Lung (tissue), 12 donors: ENCODE measurements around the gene VSIG10. TPM values are rescaled to one million over a fixed set of nuclear protein-coding genes. Genes with fewer than 3 reads are reported as not detected.
"Not testable (repeated sequence)": the region's sequence is repeated elsewhere in the genome, so short reads cannot be mapped to it uniquely, and the experiment has no call there.

ENCODE experiments used
- ATAC-seq: fragments of 200-7000 bp; cut with Tn5 transposase; one replicate; pipeline ENCODE4 v1.9.1; 2020; ENCODE audit warnings: moderate number of reproducible peaks; ENCODE audit not compliant: insufficient read depth, low FRiP score
- DNase-seq, 3 donors: peaks; one replicate each; pipeline ENCODE4 v3.0.0-alpha.2; 2013 to 2017
- H3K27ac ChIP-seq, 2 donors: one replicate each; pipeline ENCODE4 v1.5.1; 2013; ENCODE audit warnings: mild to moderate bottlenecking in 2 of 2, moderate library complexity in 2 of 2, control low read depth in 1 of 2, inconsistent platforms in 1 of 2, low read depth in 1 of 2, low read length in 1 of 2
- H3K27me3 ChIP-seq, 3 donors: one replicate each; pipeline ENCODE4 v1.5.1; 2013; ENCODE audit warnings: low read length in 2 of 3; ENCODE audit not compliant: control insufficient read depth in 3 of 3, insufficient read depth in 3 of 3
- H3K36me3 ChIP-seq, 4 donors: one replicate each; pipeline ENCODE4 v1.5.1; 2013; ENCODE audit warnings: low read length in 4 of 4, mild to moderate bottlenecking in 1 of 4, moderate library complexity in 1 of 4; ENCODE audit not compliant: control insufficient read depth in 4 of 4, insufficient read depth in 4 of 4
- H3K4me1 ChIP-seq, 5 donors: one replicate each; pipeline ENCODE4 v1.5.1; 2013; ENCODE audit warnings: low read length in 5 of 5, mild to moderate bottlenecking in 2 of 5, moderate library complexity in 1 of 5; ENCODE audit not compliant: control insufficient read depth in 5 of 5, insufficient read depth in 5 of 5
- H3K4me3 ChIP-seq: one replicate; pipeline ENCODE4 v1.5.1; 2013; ENCODE audit warnings: mild to moderate bottlenecking, control low read depth, moderate library complexity
- H3K9ac ChIP-seq, 2 donors: one replicate each; pipeline ENCODE4 v1.5.1; 2013; ENCODE audit warnings: low read length in 2 of 2, control low read depth in 1 of 2; ENCODE audit not compliant: insufficient read depth in 1 of 2
- H3K9me3 ChIP-seq, 4 donors: one replicate each; pipeline ENCODE4 v1.5.1; 2013; ENCODE audit warnings: low read length in 3 of 4, mild to moderate bottlenecking in 1 of 4, moderate library complexity in 1 of 4; ENCODE audit not compliant: control insufficient read depth in 4 of 4, insufficient read depth in 3 of 4
- WGBS, 2 donors: extraction: QIAGEN DNeasy Blood & Tissue Kit; methylation state at CpG; one replicate each; pipeline ENCODE4 v1.1.7; 2013; 5-methylcytosine and 5-hydroxymethylcytosine counted together
- polyA plus RNA-seq, 2 donors: library from polyadenylated mRNA; stranded (reverse); fragments of 200-250 nt; gene quantifications; one replicate each; pipeline ENCODE4 v1.2.1, GENCODE V29; 2013
- total RNA-seq, 2 donors: library from RNA; depleted of rRNA in 1 of 2; stranded (reverse); fragments of >200 nt in 1 of 2; gene quantifications; one replicate each; pipeline ENCODE4 v1.2.1, GENCODE V29; 2014 to 2021
- TF ChIP-seq, protein P1 (sequence below): IDR thresholded peaks from 2 replicates; pipeline ENCODE4 v1.5.1; 2012; ENCODE audit warnings: mild to moderate bottlenecking; ENCODE audit errors: control extremely low read depth, extremely low read depth
- donor health status: control.
- donor health status: control.
- donor health status: Bipolar disorder and iron deficiency.
- donor health status: healthy.
- donor health status: DM: yes; HTN: yes; CAD: no.

The VSIG10 gene
- total and polyA plus RNA-seq, 4 donors, result 11.0 to 51.4 (median 32.2) TPM

DNA sequence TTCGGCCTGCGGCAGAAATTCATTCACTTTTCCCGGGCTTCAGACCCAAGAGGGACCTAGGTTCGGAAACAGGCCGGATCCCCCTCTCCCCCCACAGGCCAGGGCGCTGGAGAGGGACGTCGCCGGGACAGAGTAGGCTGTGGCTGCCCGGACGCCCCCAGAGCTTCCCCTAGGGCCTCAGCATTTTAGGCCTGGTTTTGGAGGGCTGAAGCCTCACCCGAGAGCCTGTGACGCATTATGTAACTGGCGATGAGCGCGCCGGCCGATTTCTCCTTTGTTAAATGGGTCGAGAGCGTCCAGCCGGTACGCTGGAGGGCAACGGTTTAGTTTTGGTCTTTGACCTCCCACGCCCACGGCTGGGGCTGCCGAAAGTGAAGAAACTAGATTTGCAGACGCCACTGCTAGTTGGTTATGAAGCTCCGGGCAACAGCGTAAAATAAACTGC, 32.8 kb upstream of the VSIG10 start:
- WGBS, 2 donors, result 0 to 1% methylated on average over 29 of the region's 29 CpGs
- ATAC-seq, result peak; percentile 54
- Histone ChIP-seq H3K4me1 (peaks cover 0 to 10% (median 2%) of the 10 kb centered on the region in 5 donors), H3K4me3 (peak overlapping the region; percentile 92), H3K27ac (peak overlapping the region; percentile 94 to 96), H3K27me3 (no peaks in the 10 kb centered on the region), H3K9me3 (no peaks in the 10 kb centered on the region), H3K9ac (peak overlapping the region; percentile 8 to 52), H3K36me3 (peaks cover 10 to 18% (median 15%) of the 10 kb centered on the region in 4 donors)
- peak; percentile 55 to 67 (median 57) for DNase-seq
- TF ChIP-seq, protein P1, sequence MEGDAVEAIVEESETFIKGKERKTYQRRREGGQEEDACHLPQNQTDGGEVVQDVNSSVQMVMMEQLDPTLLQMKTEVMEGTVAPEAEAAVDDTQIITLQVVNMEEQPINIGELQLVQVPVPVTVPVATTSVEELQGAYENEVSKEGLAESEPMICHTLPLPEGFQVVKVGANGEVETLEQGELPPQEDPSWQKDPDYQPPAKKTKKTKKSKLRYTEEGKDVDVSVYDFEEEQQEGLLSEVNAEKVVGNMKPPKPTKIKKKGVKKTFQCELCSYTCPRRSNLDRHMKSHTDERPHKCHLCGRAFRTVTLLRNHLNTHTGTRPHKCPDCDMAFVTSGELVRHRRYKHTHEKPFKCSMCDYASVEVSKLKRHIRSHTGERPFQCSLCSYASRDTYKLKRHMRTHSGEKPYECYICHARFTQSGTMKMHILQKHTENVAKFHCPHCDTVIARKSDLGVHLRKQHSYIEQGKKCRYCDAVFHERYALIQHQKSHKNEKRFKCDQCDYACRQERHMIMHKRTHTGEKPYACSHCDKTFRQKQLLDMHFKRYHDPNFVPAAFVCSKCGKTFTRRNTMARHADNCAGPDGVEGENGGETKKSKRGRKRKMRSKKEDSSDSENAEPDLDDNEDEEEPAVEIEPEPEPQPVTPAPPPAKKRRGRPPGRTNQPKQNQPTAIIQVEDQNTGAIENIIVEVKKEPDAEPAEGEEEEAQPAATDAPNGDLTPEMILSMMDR, result no peak

DNA sequence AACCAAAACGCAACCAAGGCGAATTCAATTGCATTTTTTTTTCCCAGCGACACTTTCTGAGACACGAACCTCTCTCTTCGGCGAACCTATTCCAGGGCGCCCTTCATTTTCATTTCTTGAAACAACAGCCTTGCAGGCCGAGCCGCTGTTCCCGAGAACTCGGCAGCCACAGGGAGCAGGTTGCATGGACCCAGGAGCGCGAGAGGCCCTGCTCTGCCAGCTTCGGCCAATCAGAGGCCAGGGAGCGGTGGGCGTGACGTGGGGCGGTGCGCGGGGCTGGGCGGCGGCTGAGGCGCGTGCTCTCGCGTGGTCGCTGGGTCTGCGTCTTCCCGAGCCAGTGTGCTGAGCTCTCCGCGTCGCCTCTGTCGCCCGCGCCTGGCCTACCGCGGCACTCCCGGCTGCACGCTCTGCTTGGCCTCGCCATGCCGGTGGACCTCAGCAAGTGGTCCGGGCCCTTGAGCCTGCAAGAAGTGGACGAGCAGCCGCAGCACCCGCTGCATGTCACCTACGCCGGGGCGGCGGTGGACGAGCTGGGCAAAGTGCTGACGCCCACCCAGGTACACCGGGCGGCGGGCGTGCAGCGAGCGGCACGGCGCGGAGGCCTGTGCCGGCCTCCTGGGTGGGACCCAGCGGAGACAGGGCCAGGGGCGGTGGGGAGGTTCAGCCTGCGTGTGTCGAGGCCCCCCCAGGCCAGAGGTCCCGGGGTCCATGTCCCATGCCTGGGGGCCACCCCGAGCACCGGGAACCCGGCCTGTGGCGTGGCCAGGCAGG, 32.2 kb upstream of the VSIG10 start, which contains the start of gene PEBP1:
PEBP1 (plus strand) TSS at position 337 of the 771 bp plus-strand sequence; CDS start at position 423, 86 bp downstream.
- Histone ChIP-seq H3K4me3 (peak within 1 kb of the TSS; percentile 92), H3K9me3 (no peaks in the 10 kb centered on the region), H3K4me1 (peaks cover 0 to 10% (median 2%) of the 10 kb centered on the region in 5 donors), H3K27ac (peak within 1 kb of the TSS; percentile 94 to 96), H3K9ac (peak within 1 kb of the TSS; percentile 52 to 72), H3K27me3 (no peaks in the 10 kb centered on the region), H3K36me3 (peaks cover 10 to 17% (median 12%) of the 10 kb centered on the region in 4 donors)
- ATAC-seq (peak; percentile 98), DNase-seq (peak; percentile 91 to 95 (median 94))
- WGBS, 2 donors, result 0% methylated on average over 68 to 70 of the region's 70 CpGs
- TF ChIP-seq, protein P1, result no peak

DNA sequence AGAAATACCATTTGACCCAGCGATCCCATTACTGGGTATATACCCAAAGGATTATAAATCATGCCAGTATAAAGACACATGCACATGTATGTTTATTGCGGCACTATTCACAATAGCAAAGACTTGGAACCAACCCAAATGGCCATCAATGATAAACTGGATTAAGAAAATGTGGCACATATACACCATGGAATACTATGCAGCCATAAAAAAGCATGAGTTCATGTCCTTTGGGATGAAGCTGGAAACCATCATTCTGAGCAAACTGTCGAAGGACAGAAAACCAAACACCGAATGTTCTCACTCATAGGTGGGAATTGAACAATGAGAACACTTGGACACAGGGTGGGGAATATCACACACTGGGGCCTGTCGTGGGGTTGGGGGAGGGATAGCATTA, 25.6 kb upstream of the VSIG10 start:
- not testable (repeated sequence) for ATAC-seq, H3K9ac ChIP-seq, H3K4me1 ChIP-seq, DNase-seq, H3K4me3 ChIP-seq, H3K27me3 ChIP-seq, H3K27ac ChIP-seq, H3K9me3 ChIP-seq, H3K36me3 ChIP-seq
- WGBS, 2 donors, result 94 to 95% methylated on average over 5 of the region's 5 CpGs

DNA sequence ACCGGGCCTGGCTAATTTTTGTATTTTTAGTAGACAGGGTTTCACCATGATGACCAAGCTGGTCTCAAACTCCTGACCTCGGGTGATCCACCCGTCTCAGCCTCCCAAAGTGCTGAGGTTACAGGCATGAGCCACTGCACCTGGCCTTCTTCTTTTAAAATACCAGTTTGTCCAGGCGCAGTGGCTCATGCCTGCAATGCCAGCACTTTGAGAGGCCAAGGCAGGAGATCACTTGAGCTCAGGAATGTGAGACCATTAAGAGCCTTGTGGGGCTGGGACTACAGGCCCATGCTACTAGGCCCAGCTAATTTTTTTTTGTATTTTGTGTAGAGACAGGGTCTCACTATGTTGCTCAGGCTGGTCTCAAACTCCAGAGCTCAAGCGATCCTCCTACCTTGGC, 24.1 kb upstream of the VSIG10 start:
- no peaks in the 10 kb centered on the region for H3K27me3 ChIP-seq
- H3K4me3 ChIP-seq, result no peak overlapping the region
- ATAC-seq (no peak), DNase-seq (no peak)
- 85 to 96% methylated on average over 5 of the region's 5 CpGs for WGBS, 2 donors
- TF ChIP-seq, protein P1, result no peak
- H3K27ac ChIP-seq, result no peak overlapping the region
- no peaks in the 10 kb centered on the region for H3K9me3 ChIP-seq
- H3K4me1 ChIP-seq, result peaks cover 0 to 3% (median 0%) of the 10 kb centered on the region in 5 donors
- no peaks in the 10 kb centered on the region for H3K36me3 ChIP-seq
- H3K9ac ChIP-seq, result no peak overlapping the region
